ENCODE results near the gene OXSR1. TPM values are rescaled to one million over a fixed set of nuclear protein-coding genes. Genes with fewer than 3 reads are reported as not detected.

OXSR1 gene
- total RNA-seq, 1 experiment from 2014 or later, result 35.1 TPM

GRCh38 chr3:38264779-38265178, 99.4 kb downstream of the OXSR1 start:
- Histone ChIP-seq H2AFZ (ENCODE audit: low read depth, low read length, poor library complexity, severe bottlenecking) (no peak overlapping the region), H3K4me2 (ENCODE audit: low read length) (no peak overlapping the region), H3K36me3 (ENCODE audit: control insufficient read depth in 1 of 2, insufficient read depth in 2 of 2, low read length in 2 of 2) (no peaks in the 10 kb centered on the region), H3K4me1 (ENCODE audit: control insufficient read depth in 1 of 2, insufficient read depth in 2 of 2, low read length in 2 of 2) (peaks cover 0 to 2% of the 10 kb centered on the region in 2 experiments; a peak in 1 of 4 replicates), H3K9me3 (ENCODE audit: control insufficient read depth in 1 of 2, insufficient read depth in 1 of 2, low read depth in 1 of 2, low read length in 2 of 2) (no peaks in the 10 kb centered on the region), H3K27me3 (ENCODE audit: insufficient read depth, low read length) (no peaks in the 10 kb centered on the region), H4K20me1 (ENCODE audit: insufficient read depth) (no peaks in the 10 kb centered on the region), H3K4me3 (replicated peaks in 1 of 2; ENCODE audit: low read depth in 1 of 2, low read length in 2 of 2) (no peak overlapping the region), H3K27ac (ENCODE audit: low read depth, low read length) (no peak overlapping the region), H3K9me2 (ENCODE audit: insufficient read depth) (no peaks in the 10 kb centered on the region), H3K79me2 (ENCODE audit: insufficient read depth, low read length) (no peaks in the 10 kb centered on the region), H3K9ac (ENCODE audit: low read length) (no peak overlapping the region)
- DNase-seq (ENCODE audit: low read depth, low spot score) (no peak), ATAC-seq (no peak)
- no TSS peak for BruUV-seq (replicated peaks)
- POLR2A ChIA-PET, result interaction anchor here (0.8 kb wide), 1 partner anchor 128 kb away, joined by 3 read pairs; the partner anchor contains the start of gene ACAA1
- intact Hi-C loops (cut with micrococcal nuclease), result no loop called here
- CTCF ChIA-PET, result no interaction called here
- TF ChIP-seq TCF7L2 (IDR thresholded peaks at IDR 0.05; ENCODE audit: borderline replicate concordance, extremely low read depth, insufficient read depth, insufficient read length), result no peak
- no peak for TF ChIP-seq POLR2AphosphoS5 (IDR thresholded peaks at IDR 0.05; ENCODE audit: low read depth, low read length)
- TF ChIP-seq, protein P1, sequence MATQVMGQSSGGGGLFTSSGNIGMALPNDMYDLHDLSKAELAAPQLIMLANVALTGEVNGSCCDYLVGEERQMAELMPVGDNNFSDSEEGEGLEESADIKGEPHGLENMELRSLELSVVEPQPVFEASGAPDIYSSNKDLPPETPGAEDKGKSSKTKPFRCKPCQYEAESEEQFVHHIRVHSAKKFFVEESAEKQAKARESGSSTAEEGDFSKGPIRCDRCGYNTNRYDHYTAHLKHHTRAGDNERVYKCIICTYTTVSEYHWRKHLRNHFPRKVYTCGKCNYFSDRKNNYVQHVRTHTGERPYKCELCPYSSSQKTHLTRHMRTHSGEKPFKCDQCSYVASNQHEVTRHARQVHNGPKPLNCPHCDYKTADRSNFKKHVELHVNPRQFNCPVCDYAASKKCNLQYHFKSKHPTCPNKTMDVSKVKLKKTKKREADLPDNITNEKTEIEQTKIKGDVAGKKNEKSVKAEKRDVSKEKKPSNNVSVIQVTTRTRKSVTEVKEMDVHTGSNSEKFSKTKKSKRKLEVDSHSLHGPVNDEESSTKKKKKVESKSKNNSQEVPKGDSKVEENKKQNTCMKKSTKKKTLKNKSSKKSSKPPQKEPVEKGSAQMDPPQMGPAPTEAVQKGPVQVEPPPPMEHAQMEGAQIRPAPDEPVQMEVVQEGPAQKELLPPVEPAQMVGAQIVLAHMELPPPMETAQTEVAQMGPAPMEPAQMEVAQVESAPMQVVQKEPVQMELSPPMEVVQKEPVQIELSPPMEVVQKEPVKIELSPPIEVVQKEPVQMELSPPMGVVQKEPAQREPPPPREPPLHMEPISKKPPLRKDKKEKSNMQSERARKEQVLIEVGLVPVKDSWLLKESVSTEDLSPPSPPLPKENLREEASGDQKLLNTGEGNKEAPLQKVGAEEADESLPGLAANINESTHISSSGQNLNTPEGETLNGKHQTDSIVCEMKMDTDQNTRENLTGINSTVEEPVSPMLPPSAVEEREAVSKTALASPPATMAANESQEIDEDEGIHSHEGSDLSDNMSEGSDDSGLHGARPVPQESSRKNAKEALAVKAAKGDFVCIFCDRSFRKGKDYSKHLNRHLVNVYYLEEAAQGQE (IDR thresholded peaks at IDR 0.05; ENCODE audit: low read depth), result no peak
- TF ChIP-seq ELF1 (IDR thresholded peaks at IDR 0.05; ENCODE audit: borderline replicate concordance, low read depth), result no peak
- TF ChIP-seq ZFX (IDR thresholded peaks at IDR 0.05), result no peak
- RAD21 ChIA-PET (ENCODE audit: low non-redundant PET in 1 of 2, low total read pairs in 2 of 2, uncharacterized antibody in 2 of 2, unreplicated experiment in 2 of 2), result no interaction called here

Data from HCT116 (cell line).